HCT116 (cell line): Measurements from ENCODE around the gene HUS1. TPM values are rescaled to one million over a fixed set of nuclear protein-coding genes. Genes with fewer than 3 reads are reported as not detected.

Experiments
- ATAC-seq: fragments of 200-7000 bp; cut with Tn5 transposase; 2 replicates; pipeline ENCODE4 v1.9.1; 2020; ENCODE audit warnings: mild to moderate bottlenecking, moderate library complexity
- BruUV-seq: library from RNA; stranded (reverse); fragments of 400-500 nt; replicated peaks from 2 replicates; lab custom pipeline; 2021; lab: Mats Ljungman, UMichigan
- CTCF ChIA-PET: fragments of 300-600 bp; sonication (Branson Sonifier 250); formaldehyde crosslinking; loops from one replicate; lab custom pipeline; 2021; ENCODE audit warnings: antibody characterized with exemption; lab: Charles Lee
- POLR2A ChIA-PET: fragments of 300-600, 350-600 bp; sonication (Branson Sonifier 250); formaldehyde crosslinking; loops from one replicate; lab custom pipeline; 2021; ENCODE audit warnings: antibody characterized with exemption; lab: Charles Lee
- RAD21 ChIA-PET, 2 experiments: fragments of 300-600 bp; sonication (Branson Sonifier 250); formaldehyde crosslinking; loops; one replicate each; lab custom pipeline; 2023; ENCODE audit warnings: low total read pairs in 2 of 2; ENCODE audit not compliant: uncharacterized antibody in 2 of 2, unreplicated experiment in 2 of 2, low non-redundant PET in 1 of 2; lab: Charles Lee
- DNase-seq: peaks from one replicate; pipeline ENCODE4 v3.0.0-alpha.2; 2010; ENCODE audit warnings: low read depth, low spot score
- H2AFZ ChIP-seq: fragments of 200-600 bp; shearing (Covaris generic), sonication (generic); 2 replicates; pipeline ENCODE4 v1.6.1; 2017; ENCODE audit warnings: low read depth, mixed run types, mixed read lengths, antibody characterized with exemption, low read length; ENCODE audit not compliant: poor library complexity, severe bottlenecking
- H3K27ac ChIP-seq: 2 replicates; pipeline ENCODE4 v1.5.1; 2012; ENCODE audit warnings: low read depth, low read length
- H3K27me3 ChIP-seq: fragments of 200-600 bp; sonication (generic); 2 replicates; pipeline ENCODE4 v1.6.1; 2016; ENCODE audit warnings: mixed run types, low read length, mixed read lengths; ENCODE audit not compliant: insufficient read depth
- H3K36me3 ChIP-seq, 2 experiments: fragments of 200-500 bp in 1 of 2; fragments of 200-600 bp in 1 of 2; sonication (Bioruptor generic) in 1 of 2; sonication (generic) in 1 of 2; 2 replicates each; pipeline versions ENCODE4 v1.5.1 to v1.6.1; 2014 to 2016; ENCODE audit warnings: low read length in 2 of 2, inconsistent platforms in 1 of 2, mixed read lengths in 1 of 2, mixed run types in 1 of 2; ENCODE audit not compliant: insufficient read depth in 2 of 2, control insufficient read depth in 1 of 2
- H3K4me1 ChIP-seq, 2 experiments: fragments of 200-600 bp in 1 of 2; sonication (generic) in 1 of 2; 2 replicates each; pipeline versions ENCODE4 v1.5.1 to v1.6.1; 2012 to 2017; ENCODE audit warnings: low read length in 2 of 2, inconsistent platforms in 1 of 2, mild to moderate bottlenecking in 1 of 2, mixed read lengths in 1 of 2, mixed run types in 1 of 2, moderate library complexity in 1 of 2; ENCODE audit not compliant: insufficient read depth in 2 of 2, control insufficient read depth in 1 of 2
- H3K4me2 ChIP-seq: fragments of 200-600 bp; sonication (generic); 2 replicates; pipeline ENCODE4 v1.6.1; 2017; ENCODE audit warnings: mixed run types, low read length, mixed read lengths
- H3K4me3 ChIP-seq, 2 experiments: fragments of 200-600 bp in 1 of 2; sonication (generic) in 1 of 2; replicated peaks in 1 of 2; 2 replicates each; pipeline ENCODE4 v1.5.1; 2011 to 2016; ENCODE audit warnings: low read length in 2 of 2, control low read depth in 1 of 2, low read depth in 1 of 2, mild to moderate bottlenecking in 1 of 2, mixed read lengths in 1 of 2, mixed run types in 1 of 2
- H3K79me2 ChIP-seq: fragments of 200-600 bp; sonication (generic); 2 replicates; pipeline ENCODE4 v1.6.1; 2017; ENCODE audit warnings: mild to moderate bottlenecking, mixed run types, low read length, moderate library complexity, mixed read lengths; ENCODE audit not compliant: insufficient read depth
- H3K9ac ChIP-seq: fragments of 200-600 bp; sonication (generic); 2 replicates; pipeline ENCODE4 v1.6.1; 2016; ENCODE audit warnings: low read length, mixed read lengths
- H3K9me2 ChIP-seq: fragments of 200-600 bp; sonication (generic), shearing (Covaris generic); 2 replicates; pipeline ENCODE4 v1.6.1; 2017; ENCODE audit warnings: mixed run types, mild to moderate bottlenecking, moderate library complexity; ENCODE audit not compliant: insufficient read depth
- H3K9me3 ChIP-seq, 2 experiments: fragments of 200-500 bp in 1 of 2; fragments of 200-600 bp in 1 of 2; sonication (Bioruptor generic) in 1 of 2; sonication (generic) in 1 of 2; 2 replicates each; pipeline ENCODE4 v1.6.1; 2014 to 2017; ENCODE audit warnings: low read length in 2 of 2, mixed read lengths in 2 of 2, inconsistent platforms in 1 of 2, low read depth in 1 of 2, mild to moderate bottlenecking in 1 of 2, mixed run types in 1 of 2, moderate library complexity in 1 of 2; ENCODE audit not compliant: control insufficient read depth in 1 of 2, insufficient read depth in 1 of 2
- H4K20me1 ChIP-seq: fragments of 200-600 bp; sonication (generic), shearing (Covaris generic); 2 replicates; pipeline ENCODE4 v1.6.1; 2017; ENCODE audit warnings: mixed run types, mild to moderate bottlenecking, moderate library complexity; ENCODE audit not compliant: insufficient read depth
- CBX3 ChIP-seq: IDR thresholded peaks from 2 replicates; pipeline ENCODE4 v1.6.1; 2012; ENCODE audit warnings: low read depth
- ELF1 ChIP-seq: IDR thresholded peaks from 2 replicates; pipeline ENCODE4 v1.6.1; 2012; ENCODE audit warnings: low read depth, borderline replicate concordance
- JUND ChIP-seq: IDR thresholded peaks from 2 replicates; pipeline ENCODE4 v1.6.1; 2012
- POLR2A ChIP-seq: IDR thresholded peaks from 2 replicates; pipeline ENCODE4 v1.7.0; 2011; ENCODE audit warnings: borderline replicate concordance; ENCODE audit not compliant: insufficient read depth, insufficient read length; ENCODE audit errors: extremely low read depth
- SIN3A ChIP-seq: IDR thresholded peaks from 2 replicates; pipeline ENCODE4 v1.6.1; 2012; ENCODE audit warnings: low read depth
- SRF ChIP-seq: IDR thresholded peaks from 2 replicates; pipeline ENCODE4 v1.6.1; 2012; ENCODE audit warnings: low read depth
- intact Hi-C: fragments of 100-400 bp; cut with micrococcal nuclease; formaldehyde crosslinking; loops from 2 replicates; pipeline ENCODE4 v1.10.0; 2022
- total RNA-seq: library from RNA; stranded (reverse); gene quantifications from one replicate; pipeline ENCODE4 v1.2.1, GENCODE V29; 2021; ENCODE audit not compliant: unreplicated experiment
- TF ChIP-seq, protein P1 (sequence below): IDR thresholded peaks from 2 replicates; pipeline ENCODE4 v1.6.1; 2012; ENCODE audit warnings: low read depth
- TF ChIP-seq, protein P2 (sequence below): IDR thresholded peaks from 2 replicates; pipeline ENCODE4 v1.6.1; 2011; ENCODE audit warnings: mild to moderate bottlenecking, low read length, moderate library complexity; ENCODE audit not compliant: insufficient replicate concordance; ENCODE audit errors: extremely low read depth

HUS1 gene
- total RNA-seq, 1 experiment from 2014 or later, result 30.0 TPM

DNA sequence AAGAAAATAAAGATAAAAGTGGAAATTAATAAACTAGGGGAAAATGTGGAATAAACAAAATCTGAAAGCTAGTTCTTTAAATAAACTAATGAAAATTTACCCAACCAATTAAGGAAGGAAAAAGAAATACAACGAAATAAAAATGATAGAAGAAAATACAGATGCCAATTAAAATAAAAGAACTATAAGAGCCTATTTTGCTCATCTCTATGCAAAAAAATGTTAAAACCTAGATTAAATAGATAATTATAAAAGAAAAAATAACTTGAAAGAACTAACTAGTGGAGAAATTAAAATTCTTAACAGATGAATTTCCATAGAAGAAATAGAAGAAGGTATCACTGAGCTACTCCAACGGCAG is 63.8 kb downstream of the HUS1 start (continued):
- TF ChIP-seq, protein P1, sequence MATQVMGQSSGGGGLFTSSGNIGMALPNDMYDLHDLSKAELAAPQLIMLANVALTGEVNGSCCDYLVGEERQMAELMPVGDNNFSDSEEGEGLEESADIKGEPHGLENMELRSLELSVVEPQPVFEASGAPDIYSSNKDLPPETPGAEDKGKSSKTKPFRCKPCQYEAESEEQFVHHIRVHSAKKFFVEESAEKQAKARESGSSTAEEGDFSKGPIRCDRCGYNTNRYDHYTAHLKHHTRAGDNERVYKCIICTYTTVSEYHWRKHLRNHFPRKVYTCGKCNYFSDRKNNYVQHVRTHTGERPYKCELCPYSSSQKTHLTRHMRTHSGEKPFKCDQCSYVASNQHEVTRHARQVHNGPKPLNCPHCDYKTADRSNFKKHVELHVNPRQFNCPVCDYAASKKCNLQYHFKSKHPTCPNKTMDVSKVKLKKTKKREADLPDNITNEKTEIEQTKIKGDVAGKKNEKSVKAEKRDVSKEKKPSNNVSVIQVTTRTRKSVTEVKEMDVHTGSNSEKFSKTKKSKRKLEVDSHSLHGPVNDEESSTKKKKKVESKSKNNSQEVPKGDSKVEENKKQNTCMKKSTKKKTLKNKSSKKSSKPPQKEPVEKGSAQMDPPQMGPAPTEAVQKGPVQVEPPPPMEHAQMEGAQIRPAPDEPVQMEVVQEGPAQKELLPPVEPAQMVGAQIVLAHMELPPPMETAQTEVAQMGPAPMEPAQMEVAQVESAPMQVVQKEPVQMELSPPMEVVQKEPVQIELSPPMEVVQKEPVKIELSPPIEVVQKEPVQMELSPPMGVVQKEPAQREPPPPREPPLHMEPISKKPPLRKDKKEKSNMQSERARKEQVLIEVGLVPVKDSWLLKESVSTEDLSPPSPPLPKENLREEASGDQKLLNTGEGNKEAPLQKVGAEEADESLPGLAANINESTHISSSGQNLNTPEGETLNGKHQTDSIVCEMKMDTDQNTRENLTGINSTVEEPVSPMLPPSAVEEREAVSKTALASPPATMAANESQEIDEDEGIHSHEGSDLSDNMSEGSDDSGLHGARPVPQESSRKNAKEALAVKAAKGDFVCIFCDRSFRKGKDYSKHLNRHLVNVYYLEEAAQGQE, result no peak
- TF ChIP-seq JUND, result no peak
- TF ChIP-seq SIN3A, result no peak

DNA sequence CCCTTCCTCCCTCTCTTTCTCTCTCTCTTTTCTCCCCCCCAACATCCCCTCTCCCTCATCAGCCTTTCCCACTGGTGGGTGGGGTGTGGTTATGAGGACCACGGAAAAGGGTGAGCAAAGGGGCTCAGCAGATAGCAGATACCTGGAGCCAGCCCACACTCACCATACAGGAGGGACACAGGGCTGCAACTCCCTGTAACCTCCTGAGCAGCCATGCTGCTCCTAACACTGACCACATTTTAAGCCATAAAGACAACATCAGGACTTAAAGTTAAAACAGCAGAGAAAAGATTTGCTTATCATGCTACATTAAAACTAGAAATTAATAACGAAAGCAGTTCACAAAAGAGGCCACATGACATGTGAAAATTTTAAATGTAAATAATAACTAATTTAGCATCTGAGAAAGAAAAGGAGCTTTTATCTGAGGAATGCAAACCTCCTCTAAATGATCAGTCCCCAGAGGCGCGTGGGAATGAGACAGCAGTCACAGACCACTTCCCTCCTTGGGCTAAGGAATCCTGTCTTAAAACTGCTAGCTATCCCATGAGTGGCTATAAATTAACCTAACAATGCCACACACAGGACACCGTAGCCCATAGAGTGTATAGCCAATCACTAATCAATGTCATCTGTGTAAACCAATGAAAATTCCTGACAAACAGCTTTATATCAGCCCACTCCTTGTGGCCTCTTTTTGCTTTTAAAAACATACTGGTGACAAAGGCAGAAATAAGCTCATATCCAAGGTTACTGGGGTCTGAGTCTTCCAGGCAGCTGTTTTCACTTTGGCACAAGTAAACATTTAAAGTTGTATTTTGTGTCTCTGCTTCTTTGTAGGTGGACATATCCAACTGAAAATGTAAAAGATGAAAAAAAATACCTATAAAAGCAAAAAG is 64.4 kb downstream of the HUS1 start:
- ChIA-PET CTCF (no interaction called here), POLR2A (no interaction called here), RAD21 (no interaction called here)
- H3K36me3 ChIP-seq, result no peaks in the 10 kb centered on the region
- 0 out of 2 replicates have a peak, but pooled peaks cover 11% of the 10 kb centered on the region for H3K27me3 ChIP-seq
- H3K4me2 ChIP-seq, result no peak overlapping the region
- DNase-seq (no peak), ATAC-seq (no peak)
- no peaks in the 10 kb centered on the region for H3K9me3 ChIP-seq
- H3K27ac ChIP-seq, result no peak overlapping the region
- H3K9me2 ChIP-seq, result no peaks in the 10 kb centered on the region
- H3K4me3 ChIP-seq, result no peak overlapping the region
- TF ChIP-seq, protein P2, sequence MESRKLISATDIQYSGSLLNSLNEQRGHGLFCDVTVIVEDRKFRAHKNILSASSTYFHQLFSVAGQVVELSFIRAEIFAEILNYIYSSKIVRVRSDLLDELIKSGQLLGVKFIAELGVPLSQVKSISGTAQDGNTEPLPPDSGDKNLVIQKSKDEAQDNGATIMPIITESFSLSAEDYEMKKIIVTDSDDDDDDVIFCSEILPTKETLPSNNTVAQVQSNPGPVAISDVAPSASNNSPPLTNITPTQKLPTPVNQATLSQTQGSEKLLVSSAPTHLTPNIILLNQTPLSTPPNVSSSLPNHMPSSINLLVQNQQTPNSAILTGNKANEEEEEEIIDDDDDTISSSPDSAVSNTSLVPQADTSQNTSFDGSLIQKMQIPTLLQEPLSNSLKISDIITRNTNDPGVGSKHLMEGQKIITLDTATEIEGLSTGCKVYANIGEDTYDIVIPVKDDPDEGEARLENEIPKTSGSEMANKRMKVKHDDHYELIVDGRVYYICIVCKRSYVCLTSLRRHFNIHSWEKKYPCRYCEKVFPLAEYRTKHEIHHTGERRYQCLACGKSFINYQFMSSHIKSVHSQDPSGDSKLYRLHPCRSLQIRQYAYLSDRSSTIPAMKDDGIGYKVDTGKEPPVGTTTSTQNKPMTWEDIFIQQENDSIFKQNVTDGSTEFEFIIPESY, result no peak
- TF ChIP-seq SRF (no peak), POLR2A (no peak), ELF1 (no peak), CBX3 (no peak)
- H3K4me1 ChIP-seq, result no peaks in the 10 kb centered on the region
- intact Hi-C loops, result no loop called here
- H2AFZ ChIP-seq, result no peak overlapping the region
- no peak overlapping the region for H3K9ac ChIP-seq
- BruUV-seq, result no TSS peak
- H4K20me1 ChIP-seq, result no peaks in the 10 kb centered on the region
- no peaks in the 10 kb centered on the region for H3K79me2 ChIP-seq

Other genes starting within 250 kb of the HUS1 start
- gene PKD1L1, start 31.1 kb downstream of the HUS1 start, total RNA-seq, result 0.17 TPM
- gene SUN3, start 49.5 kb upstream of the HUS1 start, total RNA-seq, result 4.5 TPM
- 0.15 TPM for gene C7orf57, start 55.9 kb upstream of the HUS1 start, total RNA-seq
- 42.7 TPM for gene UPP1, start 109.7 kb upstream of the HUS1 start, total RNA-seq
- not detected for gene ABCA13, start 191.8 kb upstream of the HUS1 start, total RNA-seq